VCaP (cell line): ENCODE data around the gene PKIG.

ENCODE experiments used
- H3K27ac ChIP-seq: fragments of 450-650 bp; 2 replicates; pipeline ENCODE4 v1.5.1; 2017
- CTCF ChIP-seq: fragments of 450-650 bp; conservative IDR thresholded peaks from 2 replicates; pipeline ENCODE4 v1.5.1; 2017; ENCODE audit warnings: mild to moderate bottlenecking, moderate library complexity

Gene PKIG

GRCh38 chr20:44609516-44610312 lies 27.3 kb downstream of the PKIG start:
- peak; percentile 99 for TF ChIP-seq CTCF
- H3K27ac ChIP-seq, result peak overlapping the region; percentile 71

GRCh38 chr20:44610313-44610962 lies 28.1 kb downstream of the PKIG start:
- peak overlapping the region; percentile 71; the same call in 1 of the 2 replicates for H3K27ac ChIP-seq
- peak; percentile 50; the same call in 1 of the 2 replicates for TF ChIP-seq CTCF

- no peak overlapping the region for H3K27ac ChIP-seq
- no peak for TF ChIP-seq CTCF
These were observed 31.2 kb downstream of the PKIG start for GRCh38 chr20:44613575-44613974.

GRCh38 chr20:44614525-44614924 lies 32.1 kb downstream of the PKIG start:
- no peak for TF ChIP-seq CTCF
- no peak overlapping the region for H3K27ac ChIP-seq

- no peak overlapping the region for H3K27ac ChIP-seq
These were observed 32.9 kb downstream of the PKIG start for GRCh38 chr20:44615169-44615791.

GRCh38 chr20:44615876-44616603 lies 33.7 kb downstream of the PKIG start:
- no peak overlapping the region for H3K27ac ChIP-seq
- TF ChIP-seq CTCF, result no peak

More at GRCh38 chr20:44615169-44615791, 32.9 kb downstream of the PKIG start:
- no peak for TF ChIP-seq CTCF

GRCh38 chr20:44616604-44616964 lies 34.2 kb downstream of the PKIG start:
- H3K27ac ChIP-seq, result no peak overlapping the region
- TF ChIP-seq CTCF, result no peak
